ENCODE results near the gene CPPED1. TPM values are rescaled to one million over a fixed set of nuclear protein-coding genes. Genes with fewer than 3 reads are reported as not detected.

The CPPED1 gene
- total RNA-seq, 1 donor from 2014 or later = 15.0 TPM

DNA sequence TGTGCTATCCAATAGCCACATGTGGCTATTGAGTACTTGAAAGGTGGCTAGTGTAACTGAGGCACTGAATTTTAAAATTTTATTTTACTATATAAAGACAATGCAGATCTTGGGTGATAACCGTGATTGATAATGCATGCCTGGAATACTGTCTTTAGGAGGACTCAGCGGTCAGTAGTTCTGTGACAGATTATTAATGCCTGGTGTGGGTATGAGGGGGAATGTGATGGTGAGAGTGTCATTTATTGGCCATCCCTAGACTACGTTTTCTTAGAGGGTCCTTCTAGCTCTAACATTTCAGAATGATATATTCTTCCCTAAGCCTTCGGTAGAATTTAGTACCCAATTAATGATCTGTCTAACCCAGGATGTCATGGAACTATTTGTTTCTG, 157.6 kb downstream of the CPPED1 start:
- TF ChIP-seq, protein P1, sequence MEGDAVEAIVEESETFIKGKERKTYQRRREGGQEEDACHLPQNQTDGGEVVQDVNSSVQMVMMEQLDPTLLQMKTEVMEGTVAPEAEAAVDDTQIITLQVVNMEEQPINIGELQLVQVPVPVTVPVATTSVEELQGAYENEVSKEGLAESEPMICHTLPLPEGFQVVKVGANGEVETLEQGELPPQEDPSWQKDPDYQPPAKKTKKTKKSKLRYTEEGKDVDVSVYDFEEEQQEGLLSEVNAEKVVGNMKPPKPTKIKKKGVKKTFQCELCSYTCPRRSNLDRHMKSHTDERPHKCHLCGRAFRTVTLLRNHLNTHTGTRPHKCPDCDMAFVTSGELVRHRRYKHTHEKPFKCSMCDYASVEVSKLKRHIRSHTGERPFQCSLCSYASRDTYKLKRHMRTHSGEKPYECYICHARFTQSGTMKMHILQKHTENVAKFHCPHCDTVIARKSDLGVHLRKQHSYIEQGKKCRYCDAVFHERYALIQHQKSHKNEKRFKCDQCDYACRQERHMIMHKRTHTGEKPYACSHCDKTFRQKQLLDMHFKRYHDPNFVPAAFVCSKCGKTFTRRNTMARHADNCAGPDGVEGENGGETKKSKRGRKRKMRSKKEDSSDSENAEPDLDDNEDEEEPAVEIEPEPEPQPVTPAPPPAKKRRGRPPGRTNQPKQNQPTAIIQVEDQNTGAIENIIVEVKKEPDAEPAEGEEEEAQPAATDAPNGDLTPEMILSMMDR (conservative IDR thresholded peaks at IDR 0.05; ENCODE audit: low read depth, low read length) = no peak
- no peak for DNase-seq (ENCODE audit: low read depth)
- no peak overlapping the region for H3K4me3 ChIP-seq (ENCODE audit: low read depth, low read length)

DNA sequence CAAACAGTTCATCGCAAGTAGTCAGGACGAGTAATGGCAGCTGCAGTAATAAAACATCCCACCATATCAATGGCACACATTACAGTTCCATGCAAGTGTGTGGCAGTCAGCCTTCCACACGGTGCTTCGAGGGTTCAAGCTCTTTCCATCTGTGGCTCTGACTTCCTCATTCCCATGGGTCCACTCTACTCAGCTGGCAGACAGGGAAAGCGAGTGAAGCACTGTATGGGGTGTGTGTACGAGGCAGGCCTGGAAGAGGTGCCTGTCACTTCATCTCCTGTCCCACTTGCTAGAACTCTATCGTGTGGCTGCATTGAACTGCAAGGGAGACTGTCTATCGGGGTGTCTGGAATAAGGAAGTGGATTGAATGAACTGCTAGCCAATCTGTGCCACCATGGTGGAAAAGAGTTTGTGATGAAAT, 160.6 kb downstream of the CPPED1 start:
- H3K4me3 ChIP-seq (ENCODE audit: low read depth, low read length) = no peak overlapping the region
- TF ChIP-seq, protein P1 (conservative IDR thresholded peaks at IDR 0.05; ENCODE audit: low read depth, low read length) = no peak
- DNase-seq (ENCODE audit: low read depth) = no peak

DNA sequence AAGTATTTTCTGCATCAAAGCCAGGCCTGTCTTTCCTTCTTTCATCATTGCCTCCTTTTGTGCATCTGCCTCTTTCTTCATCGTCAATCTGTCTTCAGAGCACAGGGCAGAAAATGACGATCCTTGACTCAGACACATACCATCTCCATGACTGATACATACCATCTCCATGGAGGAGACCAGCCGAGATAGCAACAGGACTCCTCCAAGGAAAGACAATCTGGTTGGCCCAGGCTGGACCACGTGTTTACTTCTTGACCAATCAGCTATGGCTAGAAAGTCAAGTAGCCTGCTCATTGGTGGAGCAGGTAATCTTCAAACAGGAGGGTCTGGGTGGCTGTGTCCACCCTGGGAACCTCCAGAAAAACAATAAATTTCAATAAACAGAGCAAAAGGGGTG, 164.6 kb downstream of the CPPED1 start:
- TF ChIP-seq, protein P1 (conservative IDR thresholded peaks at IDR 0.05; ENCODE audit: low read depth, low read length) = no peak
- H3K4me3 ChIP-seq (ENCODE audit: low read depth, low read length) = no peak overlapping the region
- DNase-seq (ENCODE audit: low read depth) = no peak

DNA sequence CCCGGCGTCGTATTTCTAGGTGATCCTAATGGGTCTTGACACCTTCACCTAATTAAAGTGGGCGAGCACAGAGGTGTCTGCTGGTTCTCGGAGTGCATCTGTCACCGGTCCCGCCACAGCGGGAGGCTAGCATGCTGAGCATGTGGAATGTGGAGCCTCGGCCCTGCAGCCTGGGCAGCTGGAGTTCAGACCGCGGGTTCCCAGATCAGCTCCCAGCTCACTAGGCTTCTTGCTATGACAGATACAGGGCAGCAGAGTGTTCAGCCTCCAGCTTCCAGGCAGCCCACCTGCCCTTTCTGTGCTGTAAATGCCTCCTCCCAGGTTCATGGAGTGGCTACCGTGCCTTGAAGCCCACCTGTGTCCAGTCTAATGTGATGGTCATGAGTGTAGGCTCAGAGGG, 166.7 kb downstream of the CPPED1 start:
- no peak overlapping the region for H3K4me3 ChIP-seq (ENCODE audit: low read depth, low read length)
- TF ChIP-seq, protein P1 (conservative IDR thresholded peaks at IDR 0.05; ENCODE audit: low read depth, low read length) = no peak
- DNase-seq (ENCODE audit: low read depth) = no peak

DNA sequence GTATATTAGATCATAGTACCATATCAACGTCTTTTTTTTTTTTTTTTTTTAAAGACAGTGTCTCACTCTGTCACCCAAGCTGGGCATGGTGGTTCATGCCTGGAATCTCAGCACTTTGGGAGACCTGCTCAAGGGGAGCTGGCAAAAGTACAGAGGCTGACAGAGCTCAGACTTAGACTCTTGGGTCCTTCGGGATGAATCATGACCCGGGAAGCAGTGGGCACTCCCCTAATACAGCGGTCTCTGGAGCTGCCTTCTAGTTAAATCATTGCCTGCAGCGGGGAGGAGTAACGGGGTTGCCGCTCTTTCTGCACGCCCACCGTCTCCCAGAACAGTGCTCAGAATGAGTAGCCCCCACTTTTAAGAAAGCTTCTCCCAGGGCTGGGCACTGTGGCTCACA, 174.4 kb downstream of the CPPED1 start:
- H3K4me3 ChIP-seq (ENCODE audit: low read depth, low read length) = no peak overlapping the region
- no peak for DNase-seq (ENCODE audit: low read depth)
- TF ChIP-seq, protein P1 (conservative IDR thresholded peaks at IDR 0.05; ENCODE audit: low read depth, low read length) = no peak

DNA sequence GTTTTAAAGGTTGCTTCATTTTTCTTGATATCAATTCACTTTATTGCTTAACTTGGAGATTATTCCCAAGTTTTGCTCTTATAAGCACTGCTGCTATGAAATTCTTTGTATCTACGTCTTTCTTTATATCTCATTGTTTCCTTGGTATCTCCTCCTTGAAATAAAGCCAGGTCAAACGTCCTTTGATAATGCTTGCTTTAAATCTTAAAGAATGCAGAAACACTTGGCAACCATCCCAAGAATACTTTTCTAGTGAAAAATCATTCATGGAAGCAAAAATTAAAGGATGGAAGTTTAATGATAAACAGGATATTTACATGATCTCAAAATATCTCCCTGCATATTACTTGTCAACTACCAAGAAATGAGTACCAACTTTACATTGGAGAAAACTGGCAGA, 175.2 kb downstream of the CPPED1 start:
- TF ChIP-seq, protein P1 (conservative IDR thresholded peaks at IDR 0.05; ENCODE audit: low read depth, low read length) = no peak
- no peak overlapping the region for H3K4me3 ChIP-seq (ENCODE audit: low read depth, low read length)
- DNase-seq (ENCODE audit: low read depth) = no peak

DNA sequence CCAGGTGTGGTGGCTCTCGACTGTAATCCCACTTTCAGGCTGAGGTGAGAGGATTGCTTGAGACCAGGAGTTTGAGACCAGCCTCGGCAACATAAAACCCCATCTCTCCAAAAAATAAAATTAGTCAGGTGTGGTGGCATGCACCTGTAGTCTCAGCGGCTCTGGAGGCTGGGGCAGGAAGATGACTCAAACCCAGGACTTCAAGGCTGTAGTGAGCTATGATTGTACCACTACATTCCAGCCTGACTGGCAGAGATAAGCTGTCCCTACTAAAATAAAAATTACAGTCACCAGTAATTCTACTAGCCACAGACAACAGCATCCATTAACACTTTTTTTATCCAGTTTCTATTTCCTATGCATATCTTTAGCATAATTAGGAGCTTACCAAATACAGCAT, 176.3 kb downstream of the CPPED1 start:
- no peak for DNase-seq (ENCODE audit: low read depth)
- TF ChIP-seq, protein P1 (conservative IDR thresholded peaks at IDR 0.05; ENCODE audit: low read depth, low read length) = no peak
- no peak overlapping the region for H3K4me3 ChIP-seq (ENCODE audit: low read depth, low read length)
